CD4-positive, alpha-beta T cell (primary cell): ENCODE measurements around the gene CA11. TPM values are rescaled to one million over a fixed set of nuclear protein-coding genes. Genes with fewer than 3 reads are reported as not detected.

Experiments
- ATAC-seq: fragments of 200-7000 bp; cut with Tn5 transposase; one replicate; pipeline ENCODE4 v1.10.0; 2022; ENCODE audit warnings: mild to moderate bottlenecking; ENCODE audit not compliant: poor library complexity
- CTCF ChIA-PET: fragments of 350-600 bp; sonication (Branson Sonifier 250); formaldehyde crosslinking; loops from one replicate; lab custom pipeline; 2021; ENCODE audit warnings: antibody characterized with exemption, inconsistent platforms; lab: Charles Lee
- POLR2A ChIA-PET: fragments of 350-600 bp; sonication (Branson Sonifier 250); formaldehyde crosslinking; loops from one replicate; lab custom pipeline; 2021; ENCODE audit warnings: antibody characterized with exemption, inconsistent platforms; lab: Charles Lee
- DNase-seq, 14 experiments: peaks; one replicate each; pipeline ENCODE4 v3.0.0-alpha.2; 2013 to 2020; ENCODE audit warnings: mixed read lengths in 2 of 14
- H3K27ac ChIP-seq, 2 donors: one replicate each; pipeline versions ENCODE4 v1.5.1 to v1.7.0; 2013; ENCODE audit warnings: low read length in 2 of 2, low read depth in 1 of 2, mild to moderate bottlenecking in 1 of 2
- H3K27me3 ChIP-seq, 2 experiments: 1 replicate in 1 of 2; 2 replicates in 1 of 2; pipeline versions ENCODE4 v1.6.1 to v1.7.0; 2013; ENCODE audit warnings: low read length in 2 of 2, control low read depth in 1 of 2, mild to moderate bottlenecking in 1 of 2, moderate library complexity in 1 of 2; ENCODE audit not compliant: insufficient read depth in 2 of 2, control insufficient read depth in 1 of 2
- H3K36me3 ChIP-seq: one replicate; pipeline ENCODE4 v1.6.1; 2013; ENCODE audit warnings: low read length, control low read depth; ENCODE audit not compliant: insufficient read depth
- H3K4me1 ChIP-seq: one replicate; pipeline ENCODE4 v1.6.1; 2013; ENCODE audit warnings: low read length, control low read depth; ENCODE audit not compliant: insufficient read depth
- H3K4me3 ChIP-seq: one replicate; pipeline ENCODE4 v1.5.1; 2013; ENCODE audit warnings: mild to moderate bottlenecking, low read length, moderate library complexity
- H3K9me3 ChIP-seq, 2 experiments: 1 replicate in 1 of 2; 2 replicates in 1 of 2; pipeline versions ENCODE4 v1.6.1 to v1.7.0; 2013; ENCODE audit warnings: low read length in 2 of 2, mild to moderate bottlenecking in 2 of 2, control low read depth in 1 of 2, moderate library complexity in 1 of 2; ENCODE audit not compliant: control insufficient read depth in 1 of 2, insufficient read depth in 1 of 2
- H3K27ac Mint-ChIP-seq: one replicate; pipeline ENCODE4 v1.8.0; 2020; ENCODE audit warnings: mixed read lengths
- H3K27me3 Mint-ChIP-seq: one replicate; pipeline ENCODE4 v1.8.0; 2021; ENCODE audit warnings: mixed read lengths
- H3K36me3 Mint-ChIP-seq: one replicate; pipeline ENCODE4 v1.8.0; 2021; ENCODE audit warnings: low read depth, mixed read lengths
- H3K4me1 Mint-ChIP-seq: one replicate; pipeline ENCODE4 v1.8.0; 2021; ENCODE audit warnings: low read depth, mixed read lengths
- H3K4me3 Mint-ChIP-seq: one replicate; pipeline ENCODE4 v1.8.0; 2020; ENCODE audit warnings: mild to moderate bottlenecking, mixed read lengths
- H3K9me3 Mint-ChIP-seq: one replicate; pipeline ENCODE4 v1.8.0; 2020; ENCODE audit warnings: mixed read lengths
- CTCF ChIP-seq: fragments of 200-600 bp; IDR thresholded peaks from one replicate; pipeline ENCODE4 v1.8.0; 2022; ENCODE audit warnings: antibody characterized with exemption, mild to moderate bottlenecking
- intact Hi-C, 2 experiments: fragments of 100-400 bp; cut with DNase I in 1 of 2; cut with micrococcal nuclease in 1 of 2; formaldehyde crosslinking; loops; one replicate each; pipeline versions ENCODE4 v1.15.1 to v1.9.0; 2023 to 2025; cut with DNase I, micrococcal nuclease
- total RNA-seq, 174 experiments: library from RNA in 2 of 174; stranded (reverse) in 2 of 174; gene quantifications; one replicate each; pipeline ENCODE4 v1.2.3 and lab custom pipeline; 2021 to 2026

CA11 gene
- total RNA-seq, 2 experiments from 2014 or later, result 11.0 to 12.4 TPM

- intact Hi-C loops, result loop anchor here (5.0 kb wide), 2 partner anchors 192 to 322 kb away; partner anchors contain the start of genes FTL (in 1 of the 2) and HSD17B14 (in 1 of the 2)
- Mint-ChIP-seq H3K27me3 (no peaks in the 10 kb centered on the region), H3K36me3 (no peaks in the 10 kb centered on the region), H3K27ac (peak overlapping the region; percentile 91), H3K4me1 (peaks cover 54% of the 10 kb centered on the region), H3K4me3 (peak overlapping the region; percentile 85), H3K9me3 (no peaks in the 10 kb centered on the region)
- ATAC-seq (peak; percentile 55), DNase-seq (peak; percentile 57 to 90 (median 69))
- peak overlapping the region; percentile 78 to 96 for H3K27ac ChIP-seq
- peak overlapping the region; percentile 71 for H3K4me3 ChIP-seq
- ChIA-PET POLR2A (interaction anchor here (0.5 to 2.4 kb wide), 20 partner anchors 8 to 348 kb away, joined by 3 to 43 read pairs (median 6); partner anchors contain the start of genes DBP, GYS1, RPL18 and RUVBL2), CTCF (interaction anchor here (0.6 to 2.4 kb wide), 8 partner anchors 8 to 240 kb away, joined by 3 to 16 read pairs (median 6); partner anchors contain the start of genes DBP and RPL18)
- H3K27me3 ChIP-seq, result no peaks in the 10 kb centered on the region
- peaks cover 49% of the 10 kb centered on the region for H3K4me1 ChIP-seq
- TF ChIP-seq CTCF, result no peak
- no peaks in the 10 kb centered on the region for H3K9me3 ChIP-seq
- H3K36me3 ChIP-seq, result no peaks in the 10 kb centered on the region
Measured at GRCh38 chr19:48644839-48645619, 958 bp downstream of the CA11 start.

- TF ChIP-seq CTCF, result no peak
- peaks cover 51% of the 10 kb centered on the region for H3K4me1 ChIP-seq
- no peaks in the 10 kb centered on the region for H3K9me3 ChIP-seq
- Mint-ChIP-seq H3K36me3 (no peaks in the 10 kb centered on the region), H3K4me3 (peak overlapping the region; percentile 85), H3K9me3 (no peaks in the 10 kb centered on the region), H3K4me1 (peaks cover 50% of the 10 kb centered on the region), H3K27me3 (no peaks in the 10 kb centered on the region), H3K27ac (peak overlapping the region; percentile 91)
- no peak overlapping the region for H3K27ac ChIP-seq
- H3K27me3 ChIP-seq, result no peaks in the 10 kb centered on the region
- intact Hi-C loops, result no loop called here
- ATAC-seq, result no peak
- DNase-seq, result peak in 1 of 14 experiments; percentile 15
- ChIA-PET POLR2A (interaction anchor here (1.2 to 2.4 kb wide), 11 partner anchors 11 to 349 kb away, joined by 3 to 43 read pairs (median 11); partner anchors contain the start of genes GYS1, RPL18, RUVBL2 and SPHK2), CTCF (interaction anchor here (0.6 to 2.4 kb wide), 4 partner anchors 31 to 212 kb away, joined by 4 to 16 read pairs (median 6); no protein-coding TSS in a partner anchor)
- no peaks in the 10 kb centered on the region for H3K36me3 ChIP-seq
- H3K4me3 ChIP-seq, result no peak overlapping the region
Measured at GRCh38 chr19:48644355-48644754, 1.6 kb downstream of the CA11 start.

- DNase-seq (no peak), ATAC-seq (no peak)
- H3K36me3 Mint-ChIP-seq, result no peaks in the 10 kb centered on the region
- no peaks in the 10 kb centered on the region for H3K9me3 Mint-ChIP-seq
- Histone ChIP-seq H3K4me3 (no peak overlapping the region), H3K27ac (no peak overlapping the region), H3K36me3 (no peaks in the 10 kb centered on the region), H3K27me3 (no peaks in the 10 kb centered on the region), H3K9me3 (no peaks in the 10 kb centered on the region), H3K4me1 (peaks cover 61% of the 10 kb centered on the region)
- no peaks in the 10 kb centered on the region for H3K27me3 Mint-ChIP-seq
- POLR2A ChIA-PET, result interaction anchor here (0.9 to 1.2 kb wide), 2 partner anchors 9 to 24 kb away, joined by 3 read pairs; partner anchors contain the start of genes RPL18 and SPHK2
- intact Hi-C loops, result no loop called here
- peak overlapping the region; percentile 1 for H3K27ac Mint-ChIP-seq
- no peak for TF ChIP-seq CTCF
- peak overlapping the region; percentile 5 for H3K4me3 Mint-ChIP-seq
- CTCF ChIA-PET, result no interaction called here
- H3K4me1 Mint-ChIP-seq, result peaks cover 53% of the 10 kb centered on the region
Measured at GRCh38 chr19:48642862-48643261, 3.1 kb downstream of the CA11 start.
